GM23248 (cell line): ENCODE results near the gene PRRT4. TPM values are rescaled to one million over a fixed set of nuclear protein-coding genes. Genes with fewer than 3 reads are reported as not detected.

ENCODE experiments used
- DNase-seq: peaks from one replicate; pipeline ENCODE4 v3.0.0-alpha.2; 2015
- H2AFZ ChIP-seq: fragments of 200-600 bp; sonication (generic); 2 replicates; pipeline ENCODE4 v1.6.1; 2016; ENCODE audit warnings: antibody characterized with exemption
- H3F3A ChIP-seq: fragments of 200-600 bp; sonication (generic); 2 replicates; pipeline ENCODE4 v1.6.1; 2016; ENCODE audit warnings: mild to moderate bottlenecking, antibody characterized with exemption, mixed run types; ENCODE audit not compliant: insufficient read depth
- H3K27ac ChIP-seq: fragments of 200-600 bp; sonication (generic); 2 replicates; pipeline ENCODE4 v1.5.1; 2016; ENCODE audit warnings: mild to moderate bottlenecking
- H3K27me3 ChIP-seq: fragments of 200-600 bp; sonication (generic); replicated peaks from 2 replicates; pipeline ENCODE4 v1.6.1; 2016; ENCODE audit warnings: mild to moderate bottlenecking; ENCODE audit not compliant: insufficient read depth
- H3K36me3 ChIP-seq: fragments of 200-600 bp; sonication (generic); 2 replicates; pipeline ENCODE4 v1.6.1; 2016; ENCODE audit warnings: low read depth, mild to moderate bottlenecking
- H3K4me1 ChIP-seq: fragments of 200-600 bp; sonication (generic); 2 replicates; pipeline ENCODE4 v1.6.1; 2016; ENCODE audit warnings: mild to moderate bottlenecking; ENCODE audit not compliant: insufficient read depth
- H3K4me2 ChIP-seq: fragments of 200-600 bp; sonication (generic); one replicate; pipeline ENCODE4 v1.6.1; 2016; ENCODE audit warnings: mild to moderate bottlenecking; ENCODE audit not compliant: unreplicated experiment
- H3K4me3 ChIP-seq: fragments of 200-600 bp; sonication (generic); 2 replicates; pipeline ENCODE4 v1.5.1; 2016; ENCODE audit warnings: mild to moderate bottlenecking
- H3K79me2 ChIP-seq: fragments of 200-600 bp; sonication (generic); 2 replicates; pipeline ENCODE4 v1.6.1; 2016; ENCODE audit warnings: mild to moderate bottlenecking; ENCODE audit not compliant: insufficient read depth
- H3K9ac ChIP-seq: fragments of 200-600 bp; sonication (generic); 2 replicates; pipeline ENCODE4 v1.6.1; 2016; ENCODE audit warnings: mild to moderate bottlenecking
- H3K9me2 ChIP-seq: fragments of 200-600 bp; sonication (generic); 2 replicates; pipeline ENCODE4 v1.6.1; 2016; ENCODE audit warnings: mixed run types, mild to moderate bottlenecking, moderate library complexity; ENCODE audit not compliant: insufficient read depth
- H3K9me3 ChIP-seq: fragments of 200-600 bp; sonication (generic); one replicate; pipeline ENCODE4 v1.6.1; 2017; ENCODE audit warnings: low read depth
- H4K20me1 ChIP-seq: fragments of 200-600 bp; sonication (generic); 2 replicates; pipeline ENCODE4 v1.6.0; 2016; ENCODE audit not compliant: insufficient read depth
- EZH2 ChIP-seq: fragments of 200-600 bp; sonication (generic); IDR thresholded peaks from 2 replicates; pipeline ENCODE4 v1.6.1; 2018; ENCODE audit warnings: antibody characterized with exemption, mild to moderate bottlenecking; ENCODE audit not compliant: insufficient read depth, poor library complexity, severe bottlenecking
- EZH2phosphoT487 ChIP-seq: fragments of 200-600 bp; sonication (generic); IDR thresholded peaks from 2 replicates; pipeline ENCODE4 v1.6.1; 2018; ENCODE audit warnings: antibody characterized with exemption, moderate library complexity, mild to moderate bottlenecking, low read depth; ENCODE audit not compliant: insufficient read depth
- WGBS, 2 experiments: methylation state at CpG; one replicate each; pipeline ENCODE4 v1.1.6; 2015 to 2017; ENCODE audit warnings: low lambda C conversion rate in 2 of 2, low coverage in 1 of 2; ENCODE audit errors: missing lambda C conversion rate in 2 of 2; 5-methylcytosine and 5-hydroxymethylcytosine counted together
- in situ Hi-C: fragments of 300-500 bp; cut with MboI; formaldehyde crosslinking; loops from 2 replicates; pipeline ENCODE4 v1.15.0; 2020
- polyA plus RNA-seq: library from polyadenylated mRNA; unstranded; fragments of >200 nt; fragmentation: Nextera tagmentation; extraction: Ambion mirVana; gene quantifications from 2 replicates; pipeline ENCODE4 v1.2.1, GENCODE V29; 2016
- total RNA-seq: library from RNA; depleted of rRNA; stranded (reverse); fragments of >200 nt; shearing (Covaris generic); gene quantifications from 2 replicates; pipeline ENCODE4 v1.2.3, GENCODE V29; 2014

Gene PRRT4
- total and polyA plus RNA-seq, 2 experiments from 2014 or later: not detected

DNA sequence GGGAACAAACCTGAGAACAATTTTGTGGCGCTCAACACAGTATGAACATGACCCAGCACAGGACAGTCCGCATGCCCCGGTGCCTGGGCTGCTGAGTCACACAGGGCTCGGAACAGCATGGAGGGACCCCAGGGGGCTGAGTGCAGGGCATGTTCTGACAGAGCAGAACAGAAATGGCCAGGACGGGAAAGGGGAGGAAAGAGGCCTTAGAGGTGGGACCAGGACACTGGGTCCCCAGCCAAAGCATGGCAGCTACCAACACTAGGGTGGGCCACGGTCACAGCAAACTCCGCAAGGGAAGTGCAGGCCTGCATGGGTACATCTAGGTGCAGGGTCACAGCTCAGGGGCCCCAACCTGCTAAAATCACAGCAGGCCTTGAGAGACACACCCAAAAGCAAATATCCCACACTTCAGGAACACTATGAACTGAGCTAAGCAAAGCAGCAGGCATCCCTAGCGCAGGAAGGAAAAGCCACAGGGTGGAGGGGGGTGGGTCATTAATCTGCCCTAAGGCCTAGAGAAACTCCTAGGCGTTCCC, 42.7 kb upstream of the PRRT4 start:
- WGBS, 2 experiments: 80 to 84% methylated on average over 9 of the region's 9 CpGs
- Histone ChIP-seq H3K9me2 (no peaks in the 10 kb centered on the region), H3K9me3 (no peaks in the 10 kb centered on the region), H3K4me2 (peak overlapping the region; percentile 88), H3K27ac (no peak overlapping the region), H3K27me3 (no peaks in the 10 kb centered on the region), H3F3A (peaks cover 12% of the 10 kb centered on the region), H3K9ac (peak overlapping the region; percentile 93), H3K36me3 (peaks cover 6% of the 10 kb centered on the region; the same call in 1 of the 2 replicates), H3K4me1 (peaks cover 15% of the 10 kb centered on the region), H3K4me3 (peak overlapping the region; percentile 80), H3K79me2 (peaks cover 38% of the 10 kb centered on the region), H4K20me1 (peaks cover 4% of the 10 kb centered on the region; the same call in 1 of the 2 replicates), H2AFZ (no peak overlapping the region)
- no peak for TF ChIP-seq EZH2
- no peak for TF ChIP-seq EZH2phosphoT487
- in situ Hi-C loops: no loop called here
- no peak for DNase-seq

GRCh38 chr7:128403676-128404075, 42.2 kb upstream of the PRRT4 start:
- peak overlapping the region; percentile 93; the same call in 1 of the 2 replicates for H3K9ac ChIP-seq
- no peaks in the 10 kb centered on the region for H3K9me3 ChIP-seq
- 91 to 95% methylated on average over 5 of the region's 5 CpGs for WGBS, 2 experiments
- H3F3A ChIP-seq: peaks cover 6% of the 10 kb centered on the region
- H4K20me1 ChIP-seq: peaks cover 4% of the 10 kb centered on the region; the same call in 1 of the 2 replicates
- H3K4me1 ChIP-seq: peaks cover 11% of the 10 kb centered on the region
- no peak overlapping the region for H2AFZ ChIP-seq
- peak overlapping the region; percentile 80; the same call in 1 of the 2 replicates for H3K4me3 ChIP-seq
- H3K9me2 ChIP-seq: no peaks in the 10 kb centered on the region
- H3K79me2 ChIP-seq: peaks cover 38% of the 10 kb centered on the region
- in situ Hi-C loops: no loop called here
- H3K27ac ChIP-seq: no peak overlapping the region
- H3K4me2 ChIP-seq: peak overlapping the region; percentile 88
- H3K36me3 ChIP-seq: peaks cover 6% of the 10 kb centered on the region; the same call in 1 of the 2 replicates
- H3K27me3 ChIP-seq: no peaks in the 10 kb centered on the region
- no peak for TF ChIP-seq EZH2phosphoT487
- TF ChIP-seq EZH2: no peak
- DNase-seq: no peak

GRCh38 chr7:128402356-128402755, 40.9 kb upstream of the PRRT4 start:
- WGBS, 2 experiments: 52 to 59% methylated on average over 2 of the region's 2 CpGs
- Histone ChIP-seq H3K27ac (no peak overlapping the region), H3F3A (peaks cover 6% of the 10 kb centered on the region; the same call in 1 of the 2 replicates), H3K9me2 (no peaks in the 10 kb centered on the region), H3K4me3 (no peak overlapping the region), H3K79me2 (peaks cover 38% of the 10 kb centered on the region), H4K20me1 (peaks cover 4% of the 10 kb centered on the region; the same call in 1 of the 2 replicates), H3K9ac (no peak overlapping the region), H3K27me3 (no peaks in the 10 kb centered on the region), H3K4me2 (no peak overlapping the region), H3K9me3 (no peaks in the 10 kb centered on the region), H3K36me3 (peaks cover 17% of the 10 kb centered on the region), H3K4me1 (peaks cover 8% of the 10 kb centered on the region), H2AFZ (no peak overlapping the region)
- DNase-seq: no peak
- in situ Hi-C loops: no loop called here
- TF ChIP-seq EZH2phosphoT487: no peak
- no peak for TF ChIP-seq EZH2

- no peak overlapping the region for H3K4me2 ChIP-seq
- no peak overlapping the region for H3K27ac ChIP-seq
- H3K79me2 ChIP-seq: peaks cover 37% of the 10 kb centered on the region
- H3K9me2 ChIP-seq: no peaks in the 10 kb centered on the region
- no peaks in the 10 kb centered on the region for H3F3A ChIP-seq
- H3K4me1 ChIP-seq: peaks cover 8% of the 10 kb centered on the region
- H3K4me3 ChIP-seq: no peak overlapping the region
- peaks cover 4% of the 10 kb centered on the region; the same call in 1 of the 2 replicates for H4K20me1 ChIP-seq
- no peak overlapping the region for H2AFZ ChIP-seq
- no peaks in the 10 kb centered on the region for H3K27me3 ChIP-seq
- H3K9me3 ChIP-seq: no peaks in the 10 kb centered on the region
- no peak for DNase-seq
- no peak overlapping the region for H3K9ac ChIP-seq
- in situ Hi-C loops: no loop called here
- H3K36me3 ChIP-seq: peaks cover 24% of the 10 kb centered on the region
- 87 to 95% methylated on average over 5 of the region's 5 CpGs for WGBS, 2 experiments
- TF ChIP-seq EZH2 (no peak), EZH2phosphoT487 (no peak)
Measured at GRCh38 chr7:128400566-128400965, 39.1 kb upstream of the PRRT4 start.
